Measurements from ENCODE around the gene PPP1R8. TPM values are rescaled to one million over a fixed set of nuclear protein-coding genes. Genes with fewer than 3 reads are reported as not detected.

The PPP1R8 gene
- total and polyA plus RNA-seq, 12 donors = 16.9 to 63.5 (median 30.4) TPM

DNA sequence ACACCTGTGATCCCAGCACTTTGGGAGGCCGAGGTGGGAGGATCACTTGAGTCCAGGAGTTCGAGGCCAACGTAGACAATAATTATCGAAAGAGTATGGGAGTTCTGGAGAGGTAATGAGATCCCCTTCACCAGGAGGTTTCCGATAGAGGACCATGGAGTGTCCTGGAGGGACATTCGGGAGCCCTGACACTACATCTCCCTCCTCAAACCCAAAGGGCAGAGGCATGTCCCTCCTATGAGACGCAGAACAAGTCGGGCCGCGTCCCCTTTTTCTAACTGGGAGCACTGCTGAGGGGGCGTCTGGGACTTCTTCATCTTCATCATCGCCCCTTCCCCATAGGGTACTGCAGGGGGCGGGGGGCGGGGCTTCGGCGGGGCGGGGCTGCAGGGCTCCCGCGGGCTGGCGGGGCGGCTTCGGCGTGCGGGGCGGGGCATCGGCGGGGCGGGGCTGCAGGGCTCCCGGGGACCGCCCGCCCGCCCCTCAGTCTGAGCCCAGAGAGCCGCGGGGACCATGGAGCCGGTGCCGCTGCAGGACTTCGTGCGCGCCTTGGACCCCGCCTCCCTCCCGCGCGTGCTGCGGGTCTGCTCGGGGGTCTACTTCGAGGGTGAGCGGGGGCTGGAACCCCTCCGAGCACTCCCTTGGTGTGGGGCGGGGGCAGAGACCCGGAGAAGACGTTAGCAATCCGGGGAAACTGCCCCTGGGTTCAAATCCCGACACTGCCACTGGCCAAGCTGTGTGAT is 41.6 kb downstream of the PPP1R8 start, which contains the start of gene THEMIS2:
Gene THEMIS2, plus strand, starts transcription at position 486 of the 743 bp plus-strand sequence. Its CDS starts 28 bp downstream, at position 514.
- Histone ChIP-seq H3K27me3 (no peaks in the 10 kb centered on the region), H3K36me3 (replicated peaks in 1 of 2) (no peaks in the 10 kb centered on the region), H3K9me3 (replicated peaks in 1 of 3) (no peaks in the 10 kb centered on the region), H3K4me3 (peak within 1 kb of the TSS in 3 of 4 donors; percentile 23 to 71 (median 28)), H3K27ac (peak within 1 kb of the TSS; percentile 24 to 82 (median 51)), H3K4me1 (replicated peaks in 1 of 2) (peaks cover 5 to 9% of the 10 kb centered on the region in 2 donors)
- peak in 4 of 7 donors; percentile 42 to 65 (median 59) for DNase-seq
- TF ChIP-seq POLR2A (IDR thresholded peaks at IDR 0.05) = peak; percentile 35 to 53
- TF ChIP-seq, protein P1, sequence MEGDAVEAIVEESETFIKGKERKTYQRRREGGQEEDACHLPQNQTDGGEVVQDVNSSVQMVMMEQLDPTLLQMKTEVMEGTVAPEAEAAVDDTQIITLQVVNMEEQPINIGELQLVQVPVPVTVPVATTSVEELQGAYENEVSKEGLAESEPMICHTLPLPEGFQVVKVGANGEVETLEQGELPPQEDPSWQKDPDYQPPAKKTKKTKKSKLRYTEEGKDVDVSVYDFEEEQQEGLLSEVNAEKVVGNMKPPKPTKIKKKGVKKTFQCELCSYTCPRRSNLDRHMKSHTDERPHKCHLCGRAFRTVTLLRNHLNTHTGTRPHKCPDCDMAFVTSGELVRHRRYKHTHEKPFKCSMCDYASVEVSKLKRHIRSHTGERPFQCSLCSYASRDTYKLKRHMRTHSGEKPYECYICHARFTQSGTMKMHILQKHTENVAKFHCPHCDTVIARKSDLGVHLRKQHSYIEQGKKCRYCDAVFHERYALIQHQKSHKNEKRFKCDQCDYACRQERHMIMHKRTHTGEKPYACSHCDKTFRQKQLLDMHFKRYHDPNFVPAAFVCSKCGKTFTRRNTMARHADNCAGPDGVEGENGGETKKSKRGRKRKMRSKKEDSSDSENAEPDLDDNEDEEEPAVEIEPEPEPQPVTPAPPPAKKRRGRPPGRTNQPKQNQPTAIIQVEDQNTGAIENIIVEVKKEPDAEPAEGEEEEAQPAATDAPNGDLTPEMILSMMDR (IDR thresholded peaks at IDR 0.05) = no peak
- 8 to 68% (median 34%) methylated on average over 7 to 53 of the region's 53 CpGs for WGBS, 4 donors
- intact Hi-C loops (cut with DNase I) = no loop called here

DNA sequence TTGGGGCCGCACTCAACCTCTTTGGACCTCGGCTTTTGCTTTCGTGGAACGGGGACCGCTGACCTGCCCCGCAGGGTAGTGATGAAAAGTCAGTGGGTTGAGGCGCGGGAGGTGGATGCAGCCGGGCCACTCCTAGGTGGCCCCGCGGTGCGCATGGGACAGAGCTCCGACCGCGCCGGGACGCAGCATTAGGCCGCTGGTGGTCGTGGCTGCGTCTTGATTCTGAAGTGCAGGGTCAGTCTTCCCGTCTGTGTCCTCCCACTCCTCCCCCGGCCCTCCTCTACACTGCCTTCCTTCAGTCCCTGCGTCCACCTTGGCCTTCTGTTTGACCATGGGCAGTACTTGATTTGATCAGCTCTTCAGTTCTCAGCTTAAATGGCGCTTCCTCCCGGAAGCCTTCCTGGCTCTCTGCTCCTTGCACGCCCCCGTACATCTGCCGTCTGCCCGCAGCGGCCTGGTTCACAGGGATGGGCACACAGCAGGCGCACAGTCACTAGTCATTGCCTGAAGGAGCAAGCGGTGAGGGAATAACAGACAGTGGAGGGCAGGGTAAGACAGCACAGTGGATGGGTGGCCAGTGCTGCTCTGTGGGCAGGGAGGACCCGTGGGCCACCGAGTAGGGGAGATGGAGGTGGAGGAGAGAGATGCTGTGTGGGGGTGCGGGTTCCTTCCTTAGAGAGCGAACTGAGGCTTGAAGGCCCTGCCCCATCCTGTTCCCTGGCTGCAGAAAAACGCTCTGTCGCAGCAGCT is 42.4 kb downstream of the PPP1R8 start:
- Histone ChIP-seq H3K9me3 (replicated peaks in 1 of 3) (no peaks in the 10 kb centered on the region), H3K27ac (peak overlapping the region; percentile 24 to 82 (median 51)), H3K4me1 (replicated peaks in 1 of 2) (peaks cover 5 to 6% of the 10 kb centered on the region in 2 donors), H3K36me3 (replicated peaks in 1 of 2) (no peaks in the 10 kb centered on the region), H3K4me3 (peak overlapping the region in 3 of 4 donors; percentile 23 to 71 (median 28)), H3K27me3 (no peaks in the 10 kb centered on the region)
- TF ChIP-seq POLR2A (IDR thresholded peaks at IDR 0.05) = no peak
- TF ChIP-seq, protein P1 (IDR thresholded peaks at IDR 0.05) = no peak
- DNase-seq = peak in 1 of 7 donors; percentile 50
- 12 to 18% (median 14%) methylated on average over 25 to 38 of the region's 38 CpGs for WGBS, 4 donors
- intact Hi-C loops (cut with DNase I) = no loop called here

DNA sequence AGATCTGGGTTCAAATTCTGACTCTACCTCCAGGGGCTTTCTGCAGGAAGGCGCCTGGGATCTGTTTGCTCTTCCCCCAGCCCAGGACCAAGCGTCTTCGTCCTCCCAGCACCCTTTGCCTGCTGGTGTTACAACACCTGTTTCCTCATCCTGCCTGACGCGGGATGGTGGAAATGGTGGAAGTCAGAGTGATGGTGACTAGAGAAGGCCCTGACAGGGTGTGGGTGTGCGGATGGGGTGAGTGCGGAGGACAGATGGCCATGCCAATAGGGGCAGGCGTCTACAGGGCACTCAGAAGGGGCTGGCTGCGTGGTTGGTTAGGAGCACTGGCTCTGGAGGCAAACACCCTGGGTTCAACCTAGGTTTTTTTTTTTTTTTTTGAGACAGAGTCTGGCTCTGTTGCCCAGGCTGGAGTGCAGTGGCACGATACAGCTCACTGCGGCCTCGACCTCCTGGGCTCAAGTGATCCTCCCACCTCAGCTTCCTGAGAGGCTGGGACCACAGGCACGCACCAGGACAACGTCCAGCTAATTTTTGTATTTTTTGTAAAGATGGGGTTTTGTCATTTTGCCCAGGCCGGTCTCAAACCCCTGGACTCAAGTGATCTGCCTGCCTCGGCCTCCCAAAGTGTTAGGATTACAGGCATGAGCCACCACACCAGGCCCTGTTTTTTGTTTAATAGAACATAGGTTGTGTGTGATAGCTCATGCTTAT is 43.2 kb downstream of the PPP1R8 start:
- intact Hi-C loops (cut with DNase I) = no loop called here
- no peaks in the 10 kb centered on the region for H3K27me3 ChIP-seq

DNA sequence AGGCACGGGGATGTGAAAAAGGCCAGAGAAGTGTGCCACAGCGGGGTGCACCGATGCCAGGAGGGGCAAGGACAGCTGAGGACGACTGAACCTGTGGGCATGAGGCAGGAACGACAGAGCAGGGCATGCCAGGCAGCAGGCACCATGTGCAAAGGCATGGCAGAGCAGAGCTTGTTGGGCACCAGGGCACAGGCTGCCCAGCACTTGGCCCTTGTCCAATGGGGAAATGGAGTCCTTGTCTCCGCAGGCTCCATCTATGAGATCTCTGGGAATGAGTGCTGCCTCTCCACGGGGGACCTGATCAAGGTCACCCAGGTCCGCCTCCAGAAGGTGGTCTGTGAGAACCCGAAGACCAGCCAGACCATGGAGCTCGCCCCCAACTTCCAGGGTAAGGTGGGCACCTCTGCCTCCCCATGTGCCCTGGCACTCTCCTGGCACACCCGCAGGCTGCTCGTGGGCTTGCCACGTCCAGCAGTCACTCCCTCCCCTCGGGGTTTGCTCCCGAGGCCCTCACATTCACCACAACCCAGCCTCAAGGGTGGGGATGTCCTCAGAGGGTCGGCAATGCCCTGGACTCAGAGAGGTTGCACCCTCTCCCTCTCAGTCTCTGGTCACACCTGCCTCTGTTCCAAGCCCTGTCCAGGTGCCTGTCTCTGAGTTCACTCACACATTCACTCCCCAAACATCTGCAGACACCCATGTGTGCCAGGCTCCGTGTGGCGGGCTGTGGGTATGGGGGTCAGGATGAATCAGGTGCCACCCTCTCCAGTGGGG is 45.9 kb downstream of the PPP1R8 start:
- 74 to 81% (median 77%) methylated on average over 13 to 18 of the region's 18 CpGs for WGBS, 4 donors
- no peaks in the 10 kb centered on the region for H3K36me3 ChIP-seq (replicated peaks in 1 of 2)
- H3K27ac ChIP-seq = peak overlapping the region in 2 of 5 donors; percentile 19 to 26
- no peak overlapping the region for H3K4me3 ChIP-seq
- no peak for TF ChIP-seq POLR2A (IDR thresholded peaks at IDR 0.05)
- TF ChIP-seq, protein P1 (IDR thresholded peaks at IDR 0.05) = no peak
- H3K9me3 ChIP-seq (replicated peaks in 1 of 3) = no peaks in the 10 kb centered on the region
- H3K4me1 ChIP-seq (replicated peaks in 1 of 2) = peaks cover 5 to 6% of the 10 kb centered on the region in 2 donors
- intact Hi-C loops (cut with DNase I) = no loop called here
- H3K27me3 ChIP-seq = no peaks in the 10 kb centered on the region
- peak in 1 of 7 donors; percentile 15 for DNase-seq

More for the DNA sequence above, 43.2 kb downstream of the PPP1R8 start:
- Histone ChIP-seq H3K4me1 (replicated peaks in 1 of 2) (peaks cover 5 to 6% of the 10 kb centered on the region in 2 donors), H3K9me3 (replicated peaks in 1 of 3) (no peaks in the 10 kb centered on the region), H3K36me3 (replicated peaks in 1 of 2) (no peaks in the 10 kb centered on the region), H3K27ac (peak overlapping the region; percentile 24 to 82 (median 55)), H3K4me3 (peak overlapping the region in 1 of 4 donors; percentile 71)
- 69 to 87% (median 70%) methylated on average over 16 of the region's 16 CpGs for WGBS, 4 donors
- DNase-seq = peak in 2 of 7 donors; percentile 38 to 57
- no peak for TF ChIP-seq POLR2A (IDR thresholded peaks at IDR 0.05)

Measured in adrenal gland (tissue), 12 donors.